HG03469 (cell line): ENCODE results near the gene STAT5A.
"Not testable (repeated sequence)": the region's sequence is repeated elsewhere in the genome, so short reads cannot be mapped to it uniquely, and the experiment has no call there.

Experiments used
- ATAC-seq: cut with Tn5 transposase; IDR thresholded peaks from one replicate; pipeline ENCODE4 v1.9.1; 2021; ENCODE audit warnings: mild to moderate bottlenecking, moderate library complexity, moderate number of reproducible peaks; ENCODE audit not compliant: unreplicated experiment

Gene STAT5A

GRCh38 chr17:42283241-42284023 is 4.9 kb upstream of the STAT5A start:
- ATAC-seq = no peak

DNA sequence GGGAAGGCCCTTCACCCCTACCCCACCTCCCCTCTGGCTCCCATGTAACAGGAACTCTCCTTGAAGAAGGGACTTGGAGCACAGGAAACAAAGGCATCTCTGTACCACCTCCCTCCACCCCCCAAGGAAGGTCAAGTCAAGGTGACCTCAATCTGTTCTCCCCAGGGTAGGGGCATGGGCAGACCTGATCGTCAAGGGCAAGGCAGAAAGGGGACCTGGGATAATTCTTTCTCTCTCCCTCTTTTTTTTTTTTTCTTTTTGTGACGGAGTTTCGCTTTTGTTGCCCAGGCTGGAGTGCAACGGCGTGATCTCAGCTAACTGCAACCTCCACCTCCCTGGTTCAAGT is 4.3 kb upstream of the STAT5A start:
- no peak for ATAC-seq

DNA sequence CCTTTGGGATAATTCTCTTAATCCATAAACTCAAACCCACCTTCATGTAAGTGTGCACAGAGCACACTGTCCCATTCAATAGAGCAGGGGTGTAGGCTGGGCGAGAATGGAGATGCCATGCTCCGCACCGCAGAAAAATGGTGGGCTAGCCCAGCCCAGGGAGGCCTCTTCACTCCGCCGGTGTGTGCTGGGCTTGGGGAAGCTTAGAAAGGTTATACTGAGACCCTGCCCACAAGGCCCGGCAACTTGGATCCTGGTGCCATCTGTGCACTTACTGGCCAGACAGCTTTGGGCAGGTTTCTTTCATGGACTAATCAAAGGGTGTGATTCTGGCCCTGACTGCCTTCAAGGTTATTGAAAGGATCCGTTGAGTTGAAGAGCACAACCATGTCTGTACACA is 3.7 kb upstream of the STAT5A start:
- ATAC-seq = no peak

- no peak for ATAC-seq
Measured at GRCh38 chr17:42285346-42286050, 2.8 kb upstream of the STAT5A start.

DNA sequence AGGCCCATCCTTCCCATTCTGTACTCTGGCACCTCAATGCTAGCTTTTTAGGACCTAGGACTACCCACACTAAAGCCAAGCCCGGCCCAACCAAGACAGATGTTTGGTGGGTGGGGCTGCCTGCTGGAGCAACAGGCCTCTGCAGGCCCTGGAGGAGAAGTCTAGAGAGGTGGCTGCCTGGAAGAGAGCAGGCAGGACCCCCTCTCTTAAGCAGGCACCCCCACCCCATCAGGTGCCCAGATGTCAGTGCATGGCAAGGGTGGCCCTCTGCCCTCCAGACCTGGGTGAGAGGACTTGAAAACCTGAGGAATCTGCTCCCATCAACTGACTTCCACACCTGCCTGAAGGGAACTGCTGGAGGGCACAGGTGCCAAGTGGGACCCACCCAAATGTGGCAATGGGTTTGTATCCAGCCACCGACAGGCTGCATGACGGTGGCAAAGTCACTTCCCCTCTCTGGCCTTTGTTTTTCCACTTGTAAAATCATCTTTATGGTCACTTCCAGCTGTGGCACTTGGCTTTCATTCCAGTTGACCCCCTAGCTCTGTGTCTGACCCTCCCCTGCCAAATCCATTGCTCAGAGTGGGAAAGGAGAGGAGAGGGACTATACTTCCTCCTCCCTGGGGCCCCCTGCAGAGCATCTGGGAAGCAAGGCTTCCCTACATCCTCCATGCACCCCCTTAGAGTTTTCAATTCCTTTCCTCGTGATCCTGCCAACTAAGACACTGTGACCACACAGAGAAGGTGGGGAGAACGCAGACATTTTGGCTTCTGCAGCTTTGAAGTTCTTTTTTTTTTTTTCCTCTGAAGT is 1.7 kb upstream of the STAT5A start:
- no peak for ATAC-seq

- no peak for ATAC-seq
Measured at GRCh38 chr17:42287305-42287976, 857 bp upstream of the STAT5A start.

- ATAC-seq = no peak
Measured at GRCh38 chr17:42288803-42289610, 709 bp downstream of the STAT5A start.

DNA sequence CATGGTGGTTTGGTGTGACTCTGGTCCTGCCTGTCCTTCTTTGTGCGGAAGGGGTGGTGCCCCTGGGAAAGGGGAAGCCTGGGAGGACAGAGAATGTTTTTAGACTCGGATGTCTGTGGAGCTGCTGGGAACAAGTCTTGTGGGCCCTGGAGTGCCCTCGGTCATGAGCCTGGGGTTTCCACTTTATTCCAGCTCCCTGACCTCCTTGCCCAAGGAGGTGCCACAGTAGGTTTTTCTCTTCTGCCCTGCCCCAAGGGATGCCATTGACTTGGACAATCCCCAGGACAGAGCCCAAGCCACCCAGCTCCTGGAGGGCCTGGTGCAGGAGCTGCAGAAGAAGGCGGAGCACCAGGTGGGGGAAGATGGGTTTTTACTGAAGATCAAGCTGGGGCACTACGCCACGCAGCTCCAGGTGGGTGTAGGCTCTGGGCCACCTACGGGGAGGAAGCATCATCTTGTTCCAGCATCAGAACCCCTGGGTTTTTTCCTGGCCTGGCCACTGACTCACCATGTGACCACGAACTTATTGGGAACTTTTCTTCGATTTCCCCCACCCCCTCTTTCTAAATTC is 1.4 kb downstream of the STAT5A start:
- no peak for ATAC-seq

- ATAC-seq = no peak
Measured at GRCh38 chr17:42290577-42290976, 2.3 kb downstream of the STAT5A start.

- no peak for ATAC-seq
Measured at GRCh38 chr17:42291129-42291528, 2.8 kb downstream of the STAT5A start.

DNA sequence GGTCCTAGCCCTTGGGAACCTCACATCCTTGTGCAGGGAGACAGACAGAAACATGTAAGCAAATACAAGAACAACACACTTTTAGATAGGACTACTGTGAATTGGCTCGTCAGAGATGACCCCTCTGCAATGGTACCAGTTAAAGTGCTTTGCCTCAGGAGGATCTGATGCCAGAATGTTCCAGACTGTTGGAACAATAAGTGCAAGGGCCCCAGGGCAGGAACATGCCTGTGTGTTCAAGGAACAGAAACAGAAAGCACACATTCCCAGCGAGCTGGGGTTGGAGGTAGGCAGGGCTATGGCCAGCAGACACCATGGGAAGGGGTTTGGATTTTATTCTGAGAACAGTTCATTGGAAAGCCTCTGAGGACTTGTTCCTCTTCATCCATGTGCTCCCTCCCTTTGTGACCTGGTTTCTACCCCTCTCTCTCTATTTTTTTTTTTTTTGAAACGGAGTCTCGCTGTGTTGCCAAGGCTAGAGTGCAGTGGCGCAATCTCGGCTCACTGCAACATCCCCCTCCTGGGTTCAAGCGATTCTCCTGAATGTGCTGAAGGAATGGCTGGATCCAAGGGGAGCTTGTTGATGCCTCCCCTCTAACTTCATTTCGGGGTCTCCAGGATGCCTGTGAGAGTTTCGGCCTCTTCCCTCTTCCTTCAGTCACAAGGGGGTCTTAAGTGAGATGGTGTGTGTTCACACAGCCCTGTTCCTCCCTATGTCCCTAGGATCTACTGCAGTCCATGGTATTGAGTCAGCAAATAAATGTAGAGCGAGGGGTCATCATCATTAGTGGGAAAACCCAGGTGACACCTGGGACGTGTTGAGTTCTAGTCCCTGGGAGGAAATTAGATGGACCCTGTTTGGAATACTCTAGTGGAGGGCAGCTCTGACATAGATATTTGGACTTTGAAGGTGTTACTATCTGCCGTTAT is 6.4 kb downstream of the STAT5A start:
- ATAC-seq = no peak

- no peak for ATAC-seq
Measured at GRCh38 chr17:42296012-42296411, 7.7 kb downstream of the STAT5A start.

- ATAC-seq = not testable (repeated sequence)
Measured at GRCh38 chr17:42297775-42298174, 9.5 kb downstream of the STAT5A start.

GRCh38 chr17:42299361-42299760 is 11.1 kb downstream of the STAT5A start:
- not testable (repeated sequence) for ATAC-seq

- not testable (repeated sequence) for ATAC-seq
Measured at GRCh38 chr17:42299913-42300312, 11.6 kb downstream of the STAT5A start.

DNA sequence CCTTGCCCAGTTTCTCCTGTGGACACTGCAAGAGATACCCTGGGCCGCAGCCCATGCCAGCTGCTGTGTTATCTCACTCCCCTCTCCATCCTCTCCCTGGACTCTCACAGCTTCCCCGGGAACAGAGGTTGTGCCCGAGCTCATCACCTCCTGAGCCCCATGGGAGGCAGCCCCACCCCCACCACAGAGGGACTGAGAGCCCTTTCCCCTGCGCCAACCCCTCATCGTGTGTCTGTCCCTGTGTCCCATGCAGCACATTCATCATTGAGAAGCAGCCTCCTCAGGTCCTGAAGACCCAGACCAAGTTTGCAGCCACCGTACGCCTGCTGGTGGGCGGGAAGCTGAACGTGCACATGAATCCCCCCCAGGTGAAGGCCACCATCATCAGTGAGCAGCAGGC is 12.7 kb downstream of the STAT5A start:
- no peak for ATAC-seq

GRCh38 chr17:42303694-42304093 is 15.4 kb downstream of the STAT5A start:
- no peak for ATAC-seq

DNA sequence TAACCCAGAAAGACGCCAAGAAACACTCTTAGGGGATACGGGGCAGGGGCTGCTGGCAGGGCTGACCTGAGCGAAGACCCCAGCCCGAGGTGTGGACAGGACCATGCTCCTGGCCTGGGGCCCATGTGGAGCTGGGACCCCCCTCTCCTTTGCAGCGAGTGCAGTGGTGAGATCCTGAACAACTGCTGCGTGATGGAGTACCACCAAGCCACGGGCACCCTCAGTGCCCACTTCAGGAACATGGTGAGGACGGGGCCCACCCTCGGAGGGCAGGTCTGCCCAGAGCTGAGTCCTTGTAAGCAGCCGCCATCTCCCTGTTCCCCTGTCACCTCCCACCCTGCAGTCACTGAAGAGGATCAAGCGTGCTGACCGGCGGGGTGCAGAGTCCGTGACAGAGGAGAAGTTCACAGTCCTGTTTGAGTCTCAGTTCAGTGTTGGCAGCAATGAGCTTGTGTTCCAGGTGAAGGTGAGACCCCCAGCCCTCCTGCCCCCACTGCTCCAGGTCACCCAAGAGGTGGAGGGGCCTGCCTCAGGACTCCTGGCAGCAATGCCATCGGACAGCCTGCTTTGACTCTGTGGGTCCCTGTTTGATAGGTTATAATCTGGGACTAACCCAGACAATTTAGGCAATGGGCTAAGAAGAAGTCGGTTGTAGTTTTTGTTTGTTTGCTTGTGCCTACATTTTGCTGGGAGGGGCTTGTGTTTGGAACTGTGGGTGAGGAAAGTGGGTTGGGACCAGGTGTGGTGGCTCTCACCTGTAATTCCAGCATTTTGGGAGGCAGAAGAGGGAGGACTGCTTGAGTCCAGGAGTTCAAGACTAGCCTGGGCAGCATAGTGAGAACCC is 16.1 kb downstream of the STAT5A start:
- ATAC-seq = no peak
